Urothelium cell line (cell line): ENCODE measurements around the gene GSG1L.
"Not testable (repeated sequence)": the region's sequence is repeated elsewhere in the genome, so short reads cannot be mapped to it uniquely, and the experiment has no call there.

Experiments used
- DNase-seq: peaks from one replicate; pipeline ENCODE4 v3.0.0; 2011; ENCODE audit warnings: low spot score, mixed read lengths
- FAIRE-seq: peaks from 2 replicates; lab custom pipeline; 2011; peaks lifted over from hg19 to GRCh38; lab: Jason Lieb, UNC

Gene GSG1L

GRCh38 chr16:27746076-27746855, 317.2 kb downstream of the GSG1L start:
- FAIRE-seq (no peak), DNase-seq (no peak)

- no peak for DNase-seq
- FAIRE-seq, result no peak
These were observed 318.2 kb downstream of the GSG1L start for GRCh38 chr16:27745348-27745747.

GRCh38 chr16:27743963-27744362, 319.6 kb downstream of the GSG1L start:
- DNase-seq (no peak), FAIRE-seq (no peak)

GRCh38 chr16:27743001-27743400, 320.5 kb downstream of the GSG1L start:
- DNase-seq, FAIRE-seq: not testable (repeated sequence)

GRCh38 chr16:27742333-27742732, 321.2 kb downstream of the GSG1L start:
- DNase-seq (no peak), FAIRE-seq (no peak)

- DNase-seq (no peak), FAIRE-seq (no peak)
These were observed 322.9 kb downstream of the GSG1L start for GRCh38 chr16:27740496-27741201.

GRCh38 chr16:27739606-27740357, 323.7 kb downstream of the GSG1L start:
- FAIRE-seq, result no peak
- DNase-seq, result no peak

GRCh38 chr16:27738596-27738995, 324.9 kb downstream of the GSG1L start:
- FAIRE-seq (no peak), DNase-seq (no peak)
